H1 (cell line): ENCODE data around the gene WFDC8. TPM values are rescaled to one million over a fixed set of nuclear protein-coding genes. Genes with fewer than 3 reads are reported as not detected.

Experiments used
- CEBPB ChIP-seq: IDR thresholded peaks from 2 replicates; pipeline ENCODE4 v1.6.1; 2012; ENCODE audit warnings: low read depth, low read length
- EZH2 ChIP-seq: fragments of 200-600 bp; sonication (generic); IDR thresholded peaks from 2 replicates; pipeline ENCODE4 v1.7.1; 2012; ENCODE audit warnings: low read depth, mild to moderate bottlenecking, moderate library complexity, low read length, inconsistent platforms; ENCODE audit not compliant: severe bottlenecking
- GABPA ChIP-seq: IDR thresholded peaks from 2 replicates; pipeline ENCODE4 v1.6.1; 2011; ENCODE audit warnings: mild to moderate bottlenecking, low read length, moderate library complexity, borderline replicate concordance; ENCODE audit not compliant: insufficient read depth
- RNF2 ChIP-seq: fragments of 200-900, 300-1000 bp; sonication (generic); IDR thresholded peaks from 2 replicates; pipeline ENCODE4 v1.7.1; 2016; ENCODE audit warnings: borderline replicate concordance, low read depth, mild to moderate bottlenecking, antibody characterized with exemption, low read length; ENCODE audit not compliant: poor library complexity, severe bottlenecking; ENCODE audit errors: missing control alignments
- SAP30 ChIP-seq: fragments of 300-600 bp; sonication (generic); IDR thresholded peaks from 2 replicates; pipeline ENCODE4 v1.7.1; 2012; ENCODE audit warnings: low read length, moderate library complexity, mild to moderate bottlenecking, inconsistent platforms; ENCODE audit not compliant: insufficient read depth, insufficient replicate concordance
- TEAD4 ChIP-seq: IDR thresholded peaks from 2 replicates; pipeline ENCODE4 v1.6.1; 2012; ENCODE audit warnings: low read depth, low read length, inconsistent platforms, mixed read lengths
- polyA plus RNA-seq, 7 experiments: library from polyadenylated mRNA; depleted of rRNA in 3 of 7; stranded (reverse) in 5 of 7; unstranded in 2 of 7; fragments of >200 nt in 5 of 7; fragments of 200-250 nt in 2 of 7; gene quantifications; 1 replicate in 5 of 7; 2 replicates in 1 of 7; 4 replicates in 1 of 7; pipeline versions ENCODE4 v1.2.1 to v1.2.3, GENCODE V29; 2011 to 2013; ENCODE audit warnings: missing spikeins in 2 of 7, mixed read lengths in 2 of 7
- total RNA-seq: library from RNA; stranded (reverse); fragmentation: NEBNext Ultra II Directional; extraction: Animal tissue kit (Norgen Biotek cat#: 25700); gene quantifications from 2 replicates; pipeline ENCODE4 v1.2.1, GENCODE V29; 2021
- TF ChIP-seq, protein P1 (sequence below): fragments of 300-600 bp; sonication (generic); IDR thresholded peaks from 2 replicates; pipeline ENCODE4 v1.7.1; 2012; ENCODE audit warnings: low read length, moderate library complexity, mild to moderate bottlenecking, inconsistent platforms; ENCODE audit not compliant: insufficient replicate concordance

Gene WFDC8
- total and polyA plus RNA-seq, 2 of the 8 experiments (the other 6 are each of a cell fraction or from before 2014, with no cell fraction given): not detected

- TF ChIP-seq, protein P1, sequence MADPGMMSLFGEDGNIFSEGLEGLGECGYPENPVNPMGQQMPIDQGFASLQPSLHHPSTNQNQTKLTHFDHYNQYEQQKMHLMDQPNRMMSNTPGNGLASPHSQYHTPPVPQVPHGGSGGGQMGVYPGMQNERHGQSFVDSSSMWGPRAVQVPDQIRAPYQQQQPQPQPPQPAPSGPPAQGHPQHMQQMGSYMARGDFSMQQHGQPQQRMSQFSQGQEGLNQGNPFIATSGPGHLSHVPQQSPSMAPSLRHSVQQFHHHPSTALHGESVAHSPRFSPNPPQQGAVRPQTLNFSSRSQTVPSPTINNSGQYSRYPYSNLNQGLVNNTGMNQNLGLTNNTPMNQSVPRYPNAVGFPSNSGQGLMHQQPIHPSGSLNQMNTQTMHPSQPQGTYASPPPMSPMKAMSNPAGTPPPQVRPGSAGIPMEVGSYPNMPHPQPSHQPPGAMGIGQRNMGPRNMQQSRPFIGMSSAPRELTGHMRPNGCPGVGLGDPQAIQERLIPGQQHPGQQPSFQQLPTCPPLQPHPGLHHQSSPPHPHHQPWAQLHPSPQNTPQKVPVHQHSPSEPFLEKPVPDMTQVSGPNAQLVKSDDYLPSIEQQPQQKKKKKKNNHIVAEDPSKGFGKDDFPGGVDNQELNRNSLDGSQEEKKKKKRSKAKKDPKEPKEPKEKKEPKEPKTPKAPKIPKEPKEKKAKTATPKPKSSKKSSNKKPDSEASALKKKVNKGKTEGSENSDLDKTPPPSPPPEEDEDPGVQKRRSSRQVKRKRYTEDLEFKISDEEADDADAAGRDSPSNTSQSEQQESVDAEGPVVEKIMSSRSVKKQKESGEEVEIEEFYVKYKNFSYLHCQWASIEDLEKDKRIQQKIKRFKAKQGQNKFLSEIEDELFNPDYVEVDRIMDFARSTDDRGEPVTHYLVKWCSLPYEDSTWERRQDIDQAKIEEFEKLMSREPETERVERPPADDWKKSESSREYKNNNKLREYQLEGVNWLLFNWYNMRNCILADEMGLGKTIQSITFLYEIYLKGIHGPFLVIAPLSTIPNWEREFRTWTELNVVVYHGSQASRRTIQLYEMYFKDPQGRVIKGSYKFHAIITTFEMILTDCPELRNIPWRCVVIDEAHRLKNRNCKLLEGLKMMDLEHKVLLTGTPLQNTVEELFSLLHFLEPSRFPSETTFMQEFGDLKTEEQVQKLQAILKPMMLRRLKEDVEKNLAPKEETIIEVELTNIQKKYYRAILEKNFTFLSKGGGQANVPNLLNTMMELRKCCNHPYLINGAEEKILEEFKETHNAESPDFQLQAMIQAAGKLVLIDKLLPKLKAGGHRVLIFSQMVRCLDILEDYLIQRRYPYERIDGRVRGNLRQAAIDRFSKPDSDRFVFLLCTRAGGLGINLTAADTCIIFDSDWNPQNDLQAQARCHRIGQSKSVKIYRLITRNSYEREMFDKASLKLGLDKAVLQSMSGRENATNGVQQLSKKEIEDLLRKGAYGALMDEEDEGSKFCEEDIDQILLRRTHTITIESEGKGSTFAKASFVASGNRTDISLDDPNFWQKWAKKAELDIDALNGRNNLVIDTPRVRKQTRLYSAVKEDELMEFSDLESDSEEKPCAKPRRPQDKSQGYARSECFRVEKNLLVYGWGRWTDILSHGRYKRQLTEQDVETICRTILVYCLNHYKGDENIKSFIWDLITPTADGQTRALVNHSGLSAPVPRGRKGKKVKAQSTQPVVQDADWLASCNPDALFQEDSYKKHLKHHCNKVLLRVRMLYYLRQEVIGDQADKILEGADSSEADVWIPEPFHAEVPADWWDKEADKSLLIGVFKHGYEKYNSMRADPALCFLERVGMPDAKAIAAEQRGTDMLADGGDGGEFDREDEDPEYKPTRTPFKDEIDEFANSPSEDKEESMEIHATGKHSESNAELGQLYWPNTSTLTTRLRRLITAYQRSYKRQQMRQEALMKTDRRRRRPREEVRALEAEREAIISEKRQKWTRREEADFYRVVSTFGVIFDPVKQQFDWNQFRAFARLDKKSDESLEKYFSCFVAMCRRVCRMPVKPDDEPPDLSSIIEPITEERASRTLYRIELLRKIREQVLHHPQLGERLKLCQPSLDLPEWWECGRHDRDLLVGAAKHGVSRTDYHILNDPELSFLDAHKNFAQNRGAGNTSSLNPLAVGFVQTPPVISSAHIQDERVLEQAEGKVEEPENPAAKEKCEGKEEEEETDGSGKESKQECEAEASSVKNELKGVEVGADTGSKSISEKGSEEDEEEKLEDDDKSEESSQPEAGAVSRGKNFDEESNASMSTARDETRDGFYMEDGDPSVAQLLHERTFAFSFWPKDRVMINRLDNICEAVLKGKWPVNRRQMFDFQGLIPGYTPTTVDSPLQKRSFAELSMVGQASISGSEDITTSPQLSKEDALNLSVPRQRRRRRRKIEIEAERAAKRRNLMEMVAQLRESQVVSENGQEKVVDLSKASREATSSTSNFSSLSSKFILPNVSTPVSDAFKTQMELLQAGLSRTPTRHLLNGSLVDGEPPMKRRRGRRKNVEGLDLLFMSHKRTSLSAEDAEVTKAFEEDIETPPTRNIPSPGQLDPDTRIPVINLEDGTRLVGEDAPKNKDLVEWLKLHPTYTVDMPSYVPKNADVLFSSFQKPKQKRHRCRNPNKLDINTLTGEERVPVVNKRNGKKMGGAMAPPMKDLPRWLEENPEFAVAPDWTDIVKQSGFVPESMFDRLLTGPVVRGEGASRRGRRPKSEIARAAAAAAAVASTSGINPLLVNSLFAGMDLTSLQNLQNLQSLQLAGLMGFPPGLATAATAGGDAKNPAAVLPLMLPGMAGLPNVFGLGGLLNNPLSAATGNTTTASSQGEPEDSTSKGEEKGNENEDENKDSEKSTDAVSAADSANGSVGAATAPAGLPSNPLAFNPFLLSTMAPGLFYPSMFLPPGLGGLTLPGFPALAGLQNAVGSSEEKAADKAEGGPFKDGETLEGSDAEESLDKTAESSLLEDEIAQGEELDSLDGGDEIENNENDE: no peak
- TF ChIP-seq CEBPB (no peak), SAP30 (no peak), TEAD4 (no peak), EZH2 (no peak), GABPA (no peak), RNF2 (no peak)
- TF ChIP-seq, all 59 proteins: peak for 0
Observed at GRCh38 chr20:45509091-45509490, 70.0 kb downstream of the WFDC8 start (continued).
